H1 (cell line): ENCODE data around the gene MOCS1. TPM values are rescaled to one million over a fixed set of nuclear protein-coding genes. Genes with fewer than 3 reads are reported as not detected.

Source experiments
- TEAD4 ChIP-seq: IDR thresholded peaks from 2 replicates; pipeline ENCODE4 v1.6.1; 2012; ENCODE audit warnings: low read depth, low read length, inconsistent platforms, mixed read lengths
- polyA plus RNA-seq, 7 experiments: library from polyadenylated mRNA; depleted of rRNA in 3 of 7; stranded (reverse) in 5 of 7; unstranded in 2 of 7; fragments of >200 nt in 5 of 7; fragments of 200-250 nt in 2 of 7; gene quantifications; 1 replicate in 5 of 7; 2 replicates in 1 of 7; 4 replicates in 1 of 7; pipeline versions ENCODE4 v1.2.1 to v1.2.3, GENCODE V29; 2011 to 2013; ENCODE audit warnings: missing spikeins in 2 of 7, mixed read lengths in 2 of 7
- total RNA-seq: library from RNA; stranded (reverse); fragmentation: NEBNext Ultra II Directional; extraction: Animal tissue kit (Norgen Biotek cat#: 25700); gene quantifications from 2 replicates; pipeline ENCODE4 v1.2.1, GENCODE V29; 2021

The MOCS1 gene
- total and polyA plus RNA-seq, 2 of the 8 experiments (the other 6 are each of a cell fraction or from before 2014, with no cell fraction given), result 13.4 to 19.7 TPM

DNA sequence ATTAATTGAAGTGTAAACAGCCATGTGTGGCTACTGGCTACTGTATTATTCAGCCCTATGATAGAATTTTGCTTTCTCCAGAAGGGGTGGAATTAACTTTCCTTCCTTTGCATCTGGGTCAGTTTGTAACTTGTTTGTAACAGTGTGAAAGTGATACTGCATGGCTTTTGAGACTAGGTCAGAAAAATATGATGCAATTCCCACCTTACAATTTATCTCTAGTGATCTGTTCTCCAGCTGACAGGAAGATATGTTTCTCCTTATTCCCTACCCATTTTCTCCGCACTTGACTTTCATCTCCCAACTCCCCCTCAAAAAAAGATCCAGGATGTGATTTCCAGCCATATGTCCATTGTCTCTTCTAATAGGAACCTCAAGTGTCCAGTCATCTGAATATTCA, 2.6 kb upstream of the MOCS1 start (continued):
- TF ChIP-seq TEAD4, result no peak
- TF ChIP-seq, all 59 proteins: peak for 0
